HG03460 (cell line): ENCODE data around the gene TEKT1.
"Not testable (repeated sequence)": the region's sequence is repeated elsewhere in the genome, so short reads cannot be mapped to it uniquely, and the experiment has no call there.

ENCODE experiments used
- ATAC-seq: cut with Tn5 transposase; IDR thresholded peaks from one replicate; pipeline ENCODE4 v1.9.1; 2021; ENCODE audit not compliant: unreplicated experiment

Gene TEKT1

DNA sequence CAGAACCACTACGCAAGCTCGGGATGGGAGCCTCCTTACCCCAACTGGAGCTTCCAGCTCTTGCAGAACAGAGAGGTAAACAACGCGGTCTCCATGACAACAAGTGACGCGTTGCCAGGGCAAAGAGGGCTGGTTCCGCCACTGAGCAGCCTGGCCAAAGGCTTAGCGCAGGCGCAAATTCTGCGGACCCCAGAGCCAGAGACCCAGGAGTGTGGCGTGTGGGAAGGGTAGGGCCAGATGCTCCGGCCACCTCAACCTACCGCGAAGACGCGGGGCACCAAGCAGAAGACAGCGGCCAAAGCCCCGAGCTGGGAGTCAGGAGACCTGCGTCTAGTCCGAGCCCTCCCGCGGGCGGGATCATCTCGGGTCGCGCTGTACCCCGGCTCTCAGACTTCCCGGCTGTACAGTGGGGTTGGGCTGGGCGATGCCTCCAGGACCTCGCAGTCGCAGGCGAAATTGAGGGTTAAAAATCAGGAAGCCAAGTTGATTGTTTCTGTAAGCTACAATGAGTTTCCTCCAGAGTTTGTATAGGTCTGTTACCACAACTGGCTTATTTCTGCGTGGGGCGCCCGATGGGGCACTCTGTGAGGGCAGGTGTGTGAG lies at the start of gene TEKT1:
Gene TEKT1, minus strand, starts transcription at position 69 of the 603 bp plus-strand sequence. CDS start 1,353 bp downstream, outside the sequence.
- no peak for ATAC-seq

DNA sequence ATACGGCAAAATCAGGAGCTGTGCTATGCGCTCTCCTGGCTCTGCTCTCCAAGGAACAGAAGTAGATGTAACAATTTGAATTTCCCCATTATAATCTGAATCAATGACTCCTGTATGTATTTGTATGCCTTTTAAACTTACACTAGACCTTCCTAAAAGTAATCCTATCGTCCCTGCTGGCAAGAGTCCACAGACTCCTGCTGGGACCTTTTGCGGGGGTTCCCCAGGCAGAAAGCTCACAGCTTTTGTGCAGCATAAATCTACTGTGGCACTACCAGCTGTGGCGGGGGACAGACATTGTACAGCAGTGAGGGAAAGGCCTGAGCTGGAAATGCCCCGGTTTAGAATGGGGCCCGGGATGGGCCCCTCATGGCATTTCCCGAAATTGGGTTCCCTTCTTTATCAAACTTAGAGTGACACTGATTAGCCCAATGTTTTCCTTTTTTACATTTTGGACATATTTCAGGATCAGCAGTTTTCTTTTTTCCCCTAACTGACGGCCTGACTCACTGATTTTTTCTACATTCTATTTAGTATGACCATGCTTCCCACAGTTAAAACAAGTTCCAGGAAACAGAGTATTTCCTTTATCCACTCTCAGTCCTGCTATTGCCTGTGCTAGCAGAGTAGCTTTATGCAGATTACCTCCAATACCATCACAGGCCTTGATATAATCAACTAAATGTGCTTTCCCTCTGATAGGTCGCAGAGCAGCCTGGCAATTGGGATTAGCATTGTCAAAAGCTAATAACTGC lies 47.9 kb upstream of the TEKT1 start:
- not testable (repeated sequence) for ATAC-seq

DNA sequence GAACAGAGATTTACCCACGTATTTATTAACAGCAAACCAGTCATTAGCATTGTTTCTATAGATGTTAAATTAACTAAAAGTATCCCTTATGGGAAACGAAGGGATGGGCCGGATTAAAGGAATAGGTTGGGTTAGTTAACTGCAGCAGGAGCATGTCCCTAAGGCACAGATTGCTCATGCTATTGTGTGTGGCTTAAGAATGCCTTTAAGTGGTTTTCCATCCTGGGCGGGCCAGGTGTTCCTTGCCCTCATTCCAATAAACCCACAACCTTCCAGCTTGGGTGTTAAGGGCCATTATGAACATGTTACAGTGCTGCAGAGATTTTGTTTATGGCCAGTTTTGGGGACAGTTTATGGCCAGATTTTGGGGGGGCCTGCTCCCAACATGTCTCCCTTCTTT lies 43.7 kb upstream of the TEKT1 start:
- not testable (repeated sequence) for ATAC-seq

DNA sequence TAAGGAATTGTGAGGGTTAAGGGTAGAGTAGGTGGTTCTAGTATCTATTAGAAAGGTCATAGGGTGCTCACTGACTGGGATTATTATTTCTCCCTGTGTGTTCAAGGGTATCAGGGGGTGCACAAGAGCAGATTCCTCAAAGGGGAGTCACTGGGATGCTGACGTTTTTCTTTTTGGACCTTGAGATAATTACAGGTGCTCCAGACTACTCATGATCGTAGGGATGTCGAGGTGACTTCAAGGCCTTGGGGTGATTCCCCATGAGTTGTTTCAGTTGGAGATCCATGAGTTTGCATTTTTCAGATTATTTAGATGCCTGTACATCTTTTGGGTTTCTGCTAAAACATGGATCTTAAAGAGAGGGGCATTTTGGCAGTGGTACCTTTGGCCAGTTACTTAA lies 41.4 kb upstream of the TEKT1 start:
- no peak for ATAC-seq

DNA sequence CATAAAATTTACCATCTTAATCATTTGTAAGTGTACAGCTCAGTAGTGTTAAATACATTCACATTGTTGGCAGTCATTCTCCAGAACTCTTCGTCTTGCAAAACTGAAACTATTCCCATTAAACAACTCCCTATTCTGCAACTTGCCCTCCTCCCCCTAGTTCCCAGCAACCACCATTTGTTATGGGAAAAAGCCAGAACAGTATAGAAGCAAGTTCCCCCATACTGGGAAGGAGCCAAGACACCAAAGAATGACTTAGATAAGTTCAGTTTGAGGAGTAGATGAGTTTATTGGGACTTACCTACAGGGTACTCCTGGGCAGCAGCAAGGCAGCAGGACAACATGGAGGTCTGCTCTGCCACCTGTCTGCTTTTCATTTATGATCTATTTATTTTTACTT lies 39.3 kb upstream of the TEKT1 start:
- ATAC-seq = no peak

DNA sequence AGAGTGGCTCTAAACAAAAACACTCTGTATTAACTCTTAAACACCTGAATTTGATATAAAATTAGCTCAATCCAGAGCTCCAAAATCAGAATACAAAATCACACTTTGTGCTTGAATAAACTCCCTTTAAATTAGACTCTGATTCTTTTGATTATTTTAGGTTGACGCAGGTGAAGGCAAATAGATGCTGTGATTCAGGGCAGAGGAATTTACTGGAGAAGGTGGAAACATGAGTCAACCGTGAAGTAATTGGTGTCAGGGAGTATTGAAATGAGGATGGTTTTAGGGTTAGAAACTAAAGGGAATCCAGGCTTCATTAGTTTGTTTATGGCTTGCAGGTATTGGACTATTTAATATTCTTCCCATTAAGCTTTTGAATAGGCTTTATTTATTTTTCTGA lies 37.1 kb upstream of the TEKT1 start:
- no peak for ATAC-seq

DNA sequence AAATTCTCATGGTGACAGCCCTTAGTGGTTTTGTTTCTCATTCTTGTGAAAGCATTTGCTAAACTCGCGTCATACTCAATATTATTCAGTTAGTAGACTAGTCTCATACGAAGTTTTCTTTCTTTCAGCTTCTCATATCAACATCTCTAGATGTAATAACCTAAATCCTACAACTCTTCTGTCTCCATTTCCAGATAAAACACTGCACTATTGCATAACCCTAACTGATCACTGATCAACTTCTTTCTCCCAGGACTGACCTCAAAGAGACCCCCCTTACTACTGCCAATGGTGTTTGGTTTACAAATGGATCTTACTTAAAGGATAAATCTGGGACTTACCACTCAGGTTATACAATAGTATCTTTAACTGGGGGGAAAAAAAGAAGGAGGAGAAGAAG lies 36.3 kb upstream of the TEKT1 start:
- no peak for ATAC-seq

DNA sequence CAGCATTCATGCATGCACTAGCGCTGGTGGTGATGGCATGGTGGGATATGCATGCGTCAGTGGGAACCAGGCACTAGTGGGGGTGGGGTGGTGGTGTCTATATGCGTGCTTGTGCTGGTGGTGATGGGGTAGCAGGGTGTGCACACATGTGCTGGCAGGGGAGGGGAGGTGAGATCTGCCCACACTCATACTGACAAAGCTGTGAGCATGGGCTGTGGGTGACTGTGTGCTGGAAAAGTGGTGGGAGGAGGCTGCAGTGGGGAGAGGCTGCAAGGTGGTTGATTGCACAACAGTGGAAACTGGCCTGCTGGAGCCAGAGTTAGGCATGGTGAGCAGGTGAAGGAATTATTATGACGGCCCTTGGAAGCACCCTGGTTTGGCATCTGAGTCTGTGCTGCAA lies 31.3 kb upstream of the TEKT1 start:
- ATAC-seq = no peak

DNA sequence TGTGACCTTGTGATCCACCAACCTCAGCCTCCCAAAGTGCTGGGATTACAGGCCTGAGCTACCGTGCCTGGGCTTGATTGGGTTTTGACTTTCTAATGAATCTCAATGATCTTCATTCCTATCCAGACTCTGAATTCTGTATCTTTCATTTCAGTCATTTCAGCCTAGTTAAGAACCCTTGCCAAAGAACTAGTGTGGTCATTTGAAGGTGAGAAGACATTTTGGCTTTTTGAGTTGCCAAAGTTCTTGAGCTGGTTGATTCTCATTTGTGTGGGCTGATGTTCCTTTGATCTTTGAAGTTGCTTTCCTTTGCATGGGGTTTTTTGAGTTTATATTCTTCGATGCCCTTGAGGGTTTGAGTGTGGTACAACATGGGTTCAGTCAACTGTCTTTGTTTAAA lies 30.6 kb upstream of the TEKT1 start:
- ATAC-seq = no peak

DNA sequence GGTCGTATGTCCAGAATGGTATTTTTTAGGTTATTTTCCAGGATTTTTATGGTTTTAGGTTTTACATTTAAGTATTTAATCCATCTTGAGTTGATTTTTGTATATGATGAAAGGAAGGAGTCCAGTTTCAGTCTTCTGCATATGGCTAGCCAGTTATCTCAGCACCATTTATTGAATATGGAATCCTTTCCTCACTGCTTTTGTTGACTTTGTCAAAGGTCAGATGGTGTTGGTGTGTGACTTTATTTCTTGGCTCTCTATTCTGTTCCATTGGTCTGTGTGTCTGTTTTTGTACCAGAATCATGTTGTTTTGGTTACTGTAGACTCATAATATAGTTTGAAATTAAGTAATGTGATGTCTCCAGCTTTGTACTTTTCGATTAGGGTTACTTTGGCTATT lies 26.4 kb upstream of the TEKT1 start:
- ATAC-seq = no peak

DNA sequence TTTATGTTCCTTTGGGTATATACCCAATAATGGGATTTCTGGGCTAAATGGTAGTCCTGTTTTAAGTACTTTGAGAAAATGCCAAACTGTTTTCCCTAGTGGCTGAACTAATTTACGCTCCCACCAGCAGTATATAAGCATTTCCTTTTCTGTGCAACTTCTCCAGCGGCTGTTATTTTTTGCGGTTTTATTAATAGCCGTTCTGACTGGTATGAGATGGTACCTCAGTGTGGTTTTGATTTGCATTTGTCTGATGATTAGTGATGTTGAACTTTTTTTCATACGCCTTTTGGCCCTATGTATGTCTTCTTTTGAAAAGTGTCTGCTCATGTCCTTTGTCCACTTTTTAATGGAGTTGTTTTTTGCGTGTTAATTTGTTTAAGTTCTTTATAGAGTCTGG lies 25.8 kb upstream of the TEKT1 start:
- no peak for ATAC-seq

DNA sequence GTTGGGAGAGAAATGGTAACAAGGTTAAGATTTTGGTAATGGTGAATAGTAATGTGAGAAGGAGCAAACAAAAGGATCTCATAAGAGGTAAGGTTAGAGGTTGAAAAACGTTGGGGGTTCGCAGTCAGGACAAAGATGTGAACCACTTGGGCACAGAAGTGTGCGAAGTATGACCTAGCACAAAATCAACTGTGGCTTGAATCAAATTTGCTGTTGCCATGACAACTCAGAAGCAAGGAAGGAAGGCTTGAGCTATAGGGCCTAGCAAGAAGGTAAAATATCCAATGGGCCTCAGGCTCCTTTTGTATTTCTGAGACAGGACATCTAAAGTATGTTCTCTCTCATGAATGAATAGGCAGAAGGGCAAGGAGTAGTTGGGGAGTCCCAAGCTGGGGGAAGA lies 24.5 kb upstream of the TEKT1 start:
- ATAC-seq = no peak

DNA sequence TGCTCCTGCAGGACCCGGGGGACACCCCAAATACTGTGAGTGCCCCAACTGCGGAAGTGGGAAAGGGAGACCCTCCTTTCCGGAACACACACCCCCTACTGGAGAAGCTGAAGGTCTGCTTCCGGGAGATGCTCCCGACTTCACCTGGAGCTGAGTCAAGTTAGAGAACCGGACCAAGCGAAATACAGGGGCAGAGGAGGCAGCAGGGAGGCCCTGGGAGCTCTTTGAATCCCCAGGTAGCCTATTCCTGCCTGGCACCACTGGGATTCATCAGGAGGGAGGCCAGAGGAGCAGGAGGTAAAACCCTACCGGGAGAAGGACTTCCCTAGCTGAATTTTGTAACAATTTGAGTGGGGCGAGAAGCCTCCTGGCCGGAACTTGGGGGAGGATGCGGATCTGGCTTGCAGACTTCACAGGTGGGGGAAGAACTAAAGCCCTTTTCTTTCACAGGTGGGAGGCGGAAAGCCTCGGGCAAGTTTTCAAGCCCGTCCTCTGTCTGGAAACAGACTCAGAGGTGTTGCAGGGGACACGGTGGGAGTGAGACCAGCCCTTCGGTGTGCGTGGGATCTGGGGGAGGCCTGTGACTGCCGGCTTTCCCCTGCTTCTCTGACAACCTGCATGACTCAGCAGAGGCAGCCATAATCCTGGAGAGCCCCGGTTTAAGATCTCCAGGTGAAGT lies 22.4 kb upstream of the TEKT1 start:
- no peak for ATAC-seq

DNA sequence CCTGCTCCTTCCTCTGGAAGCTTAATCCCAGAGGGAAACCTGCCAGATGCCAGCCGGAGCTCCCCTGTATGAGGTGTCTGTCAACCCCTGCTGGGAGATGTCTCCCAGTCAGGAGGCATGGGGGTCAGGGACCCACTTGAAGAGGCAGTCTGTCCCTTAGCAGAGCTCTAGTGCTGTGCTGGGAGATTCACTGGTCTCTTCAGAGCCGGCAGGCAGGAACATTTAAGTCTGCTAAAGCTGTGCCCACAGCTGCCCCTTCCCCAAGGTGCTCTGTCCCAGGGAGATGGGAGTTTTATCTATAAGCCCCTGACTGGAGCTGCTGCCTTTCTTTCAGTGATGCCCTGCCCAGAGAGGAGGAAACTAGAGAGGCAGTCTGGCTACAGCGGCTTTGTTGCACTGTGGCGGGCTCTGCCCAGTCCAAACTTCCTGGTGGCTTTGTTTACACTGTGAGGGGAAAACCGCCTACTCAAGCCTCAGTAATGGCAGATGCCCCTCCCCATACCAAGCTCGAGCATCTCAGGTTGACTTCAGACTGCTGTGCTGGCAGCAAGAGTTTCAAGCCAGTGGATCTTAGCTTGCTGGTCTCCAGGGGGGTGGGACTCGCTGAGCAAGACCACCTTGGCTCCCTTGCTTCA lies 17.1 kb upstream of the TEKT1 start:
- ATAC-seq = not testable (repeated sequence)

DNA sequence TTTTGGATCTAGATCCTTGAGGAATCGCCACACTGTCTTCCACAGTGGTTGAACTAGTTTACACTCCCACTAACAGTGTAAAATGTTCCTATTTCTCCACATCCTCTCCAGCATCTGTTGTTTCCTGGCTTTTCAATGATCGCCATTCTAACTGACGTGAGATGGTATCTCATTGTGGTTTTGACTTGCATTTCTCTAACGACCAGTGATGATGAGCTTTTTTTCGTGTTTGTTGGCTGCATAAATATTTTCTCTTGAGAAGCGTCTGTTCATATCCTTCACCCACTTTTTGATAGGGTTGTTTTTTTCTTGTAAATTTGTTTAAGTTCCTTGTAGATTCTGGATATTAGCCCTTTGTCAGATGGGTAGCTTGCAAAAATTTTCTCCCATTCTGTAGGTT lies 14.6 kb upstream of the TEKT1 start:
- ATAC-seq = not testable (repeated sequence)

DNA sequence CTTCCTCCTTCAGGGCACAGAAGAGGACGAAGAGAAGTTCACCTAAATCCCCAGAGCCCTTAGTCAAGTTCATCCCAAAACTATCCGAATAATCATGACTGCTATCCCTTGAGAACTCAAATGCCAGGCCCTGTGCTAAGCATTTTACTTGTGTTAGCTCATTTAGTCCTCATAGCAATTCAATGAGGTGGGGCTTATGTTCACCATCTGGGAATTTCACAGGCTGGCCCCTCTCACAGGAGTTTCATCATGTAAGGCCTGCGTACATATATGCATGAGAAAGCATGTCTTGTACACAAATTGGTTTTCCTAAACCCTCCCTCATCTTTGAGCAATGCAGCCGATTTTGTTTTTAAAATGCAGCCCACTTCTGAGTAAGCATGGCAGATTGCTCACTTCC lies 12.9 kb upstream of the TEKT1 start:
- not testable (repeated sequence) for ATAC-seq

DNA sequence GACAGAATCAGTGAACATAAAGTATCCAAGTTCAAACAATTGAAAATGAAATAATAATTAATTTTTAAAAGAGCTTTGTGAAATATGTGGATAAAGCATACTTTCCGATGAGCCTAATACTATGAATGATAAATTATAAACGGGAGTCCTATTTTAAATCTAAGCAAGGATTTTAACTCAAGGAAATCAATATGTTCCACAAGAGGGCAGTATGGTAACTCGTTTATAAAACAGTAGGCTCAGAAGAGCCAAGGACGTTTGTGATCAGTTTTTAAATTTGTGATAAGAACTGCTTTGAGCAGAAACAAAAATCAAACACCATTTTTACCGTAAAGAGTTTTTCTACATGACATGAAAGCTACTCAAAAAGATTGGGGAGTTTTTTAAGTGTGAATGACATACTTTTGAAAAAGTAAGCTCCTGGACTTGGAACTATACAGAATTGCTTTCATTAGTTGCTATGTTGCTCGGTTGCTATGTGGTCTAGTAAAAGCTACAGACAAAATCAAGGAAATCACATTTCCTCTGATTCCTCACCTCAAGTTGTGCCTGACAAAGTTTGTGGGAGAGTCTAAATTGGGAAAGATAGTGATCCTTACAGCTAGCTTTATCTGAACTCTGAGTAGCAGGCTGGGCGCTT lies 11.8 kb upstream of the TEKT1 start:
- ATAC-seq = no peak

DNA sequence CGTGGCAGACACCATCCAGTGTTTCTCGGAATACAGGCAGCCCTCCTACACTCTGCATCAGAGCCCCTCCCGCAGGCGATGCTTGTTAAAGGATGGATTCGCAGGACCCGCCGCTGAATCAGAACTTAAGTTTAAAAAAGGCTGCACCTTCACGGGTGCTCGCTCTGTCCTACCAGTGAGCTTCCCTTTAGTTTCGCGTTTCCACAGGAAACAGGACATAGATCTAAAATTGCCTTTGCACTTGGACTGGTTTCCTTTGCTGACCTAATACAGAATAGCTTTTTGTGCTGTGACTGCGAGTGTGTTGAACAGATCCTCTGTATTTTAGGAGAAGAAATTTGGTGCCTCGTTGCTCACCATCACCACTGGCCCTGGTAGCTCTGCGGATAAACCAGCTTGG lies 10.2 kb upstream of the TEKT1 start:
- not testable (repeated sequence) for ATAC-seq

DNA sequence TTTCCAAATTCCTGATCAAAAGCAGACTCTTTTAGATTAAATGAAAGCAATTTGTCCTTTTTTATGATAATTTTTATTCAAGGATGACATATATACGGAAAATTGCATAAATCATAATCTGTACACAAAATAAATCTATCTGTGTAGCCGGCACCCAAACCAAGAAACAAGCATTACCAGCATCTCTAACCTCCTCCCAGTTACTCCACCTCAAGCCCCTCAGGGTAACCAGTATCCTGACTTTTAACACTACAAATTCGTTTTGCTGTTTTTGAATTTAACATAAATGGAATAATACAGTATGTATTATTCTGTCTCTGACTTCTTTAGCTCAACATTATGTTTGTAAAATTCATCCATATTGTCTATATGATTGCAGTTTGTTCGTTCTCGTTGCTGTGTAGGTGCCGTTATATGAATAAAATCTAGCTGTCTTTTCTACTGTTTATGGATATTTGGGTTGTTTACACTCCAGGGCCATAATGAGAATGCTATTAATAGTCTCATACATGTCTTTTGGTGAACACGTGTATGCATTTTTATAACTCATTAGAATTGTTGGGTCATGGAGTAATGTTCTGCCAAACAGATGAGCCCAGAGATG lies 1.0 kb downstream of the TEKT1 start:
- ATAC-seq = no peak

DNA sequence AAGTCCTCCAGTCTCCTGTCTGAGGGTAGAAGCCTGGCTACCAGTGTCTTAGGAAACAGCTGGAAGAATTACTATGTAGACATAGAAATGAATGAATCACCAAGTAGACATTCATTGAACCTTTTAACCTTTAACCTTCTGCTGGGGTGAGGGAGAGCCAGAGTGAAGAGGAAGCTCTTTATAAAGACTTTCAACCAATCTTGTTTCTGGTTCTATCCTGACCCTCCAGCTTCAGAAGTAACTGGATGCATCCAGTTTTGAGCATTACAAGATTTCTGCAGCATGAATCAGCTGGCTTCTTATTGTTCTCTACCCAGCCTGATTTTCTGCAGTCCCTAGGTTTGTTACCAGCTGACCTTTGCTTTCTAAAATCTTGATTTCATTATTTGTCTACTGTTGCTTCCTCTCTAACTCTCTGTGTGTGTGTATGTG lies 8.5 kb downstream of the TEKT1 start:
- no peak for ATAC-seq

DNA sequence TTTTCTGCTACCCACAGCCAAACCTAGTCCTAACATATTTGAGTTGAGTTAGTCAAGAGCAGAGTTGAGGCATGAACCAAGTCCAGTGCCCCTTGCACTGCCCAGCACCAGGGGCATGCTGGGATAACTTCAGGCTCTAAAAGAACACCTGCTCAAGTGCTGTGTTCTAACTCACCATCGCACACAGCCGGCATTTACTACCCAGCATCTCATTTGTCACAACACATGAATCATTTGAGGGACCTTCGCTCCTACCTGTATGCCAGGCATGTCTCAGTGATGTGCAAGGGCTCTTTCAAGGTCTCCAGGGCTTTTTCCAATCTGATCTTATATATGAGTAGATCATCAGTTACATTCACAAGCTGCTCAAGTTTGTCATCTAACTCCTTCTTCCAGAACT lies 12.6 kb downstream of the TEKT1 start:
- ATAC-seq = no peak
